Measurements from ENCODE around the gene BTNL9. TPM values are rescaled to one million over a fixed set of nuclear protein-coding genes. Genes with fewer than 3 reads are reported as not detected.

The BTNL9 gene
- total RNA-seq, 1 donor from 2014 or later, result 99.8 TPM

GRCh38 chr5:181069767-181070491 lies 29.9 kb downstream of the BTNL9 start:
- intact Hi-C loops (cut with DNase I), result no loop called here
- TF ChIP-seq CTCF (IDR thresholded peaks at IDR 0.05), result no peak
- no peak for DNase-seq
- Histone ChIP-seq H3K4me1 (no peaks in the 10 kb centered on the region), H3K9me3 (no peaks in the 10 kb centered on the region), H3K27me3 (peaks cover 27% of the 10 kb centered on the region), H3K4me3 (no peak overlapping the region), H3K27ac (no peak overlapping the region), H3K36me3 (no peaks in the 10 kb centered on the region)
- ATAC-seq, result peak; percentile 48

- no peak overlapping the region for H3K27ac ChIP-seq
- TF ChIP-seq CTCF (IDR thresholded peaks at IDR 0.05), result no peak
- H3K36me3 ChIP-seq, result no peaks in the 10 kb centered on the region
- H3K4me3 ChIP-seq, result no peak overlapping the region
- ATAC-seq, result peak; percentile 14
- no peaks in the 10 kb centered on the region for H3K4me1 ChIP-seq
- peaks cover 27% of the 10 kb centered on the region for H3K27me3 ChIP-seq
- DNase-seq, result no peak
- intact Hi-C loops (cut with DNase I), result no loop called here
- H3K9me3 ChIP-seq, result no peaks in the 10 kb centered on the region
Measured at GRCh38 chr5:181070523-181070922, 30.5 kb downstream of the BTNL9 start.

GRCh38 chr5:181071257-181071656 lies 31.2 kb downstream of the BTNL9 start:
- intact Hi-C loops (cut with DNase I), result no loop called here
- peaks cover 27% of the 10 kb centered on the region for H3K27me3 ChIP-seq
- H3K9me3 ChIP-seq, result no peaks in the 10 kb centered on the region
- no peak overlapping the region for H3K27ac ChIP-seq
- H3K36me3 ChIP-seq, result no peaks in the 10 kb centered on the region
- no peaks in the 10 kb centered on the region for H3K4me1 ChIP-seq
- no peak overlapping the region for H3K4me3 ChIP-seq
- ATAC-seq (no peak), DNase-seq (no peak)
- no peak for TF ChIP-seq CTCF (IDR thresholded peaks at IDR 0.05)

- Histone ChIP-seq H3K4me3 (no peak overlapping the region), H3K9me3 (no peaks in the 10 kb centered on the region), H3K4me1 (no peaks in the 10 kb centered on the region), H3K36me3 (no peaks in the 10 kb centered on the region), H3K27me3 (peaks cover 5% of the 10 kb centered on the region), H3K27ac (no peak overlapping the region)
- TF ChIP-seq CTCF (IDR thresholded peaks at IDR 0.05), result no peak
- DNase-seq (no peak), ATAC-seq (no peak)
- intact Hi-C loops (cut with DNase I), result no loop called here
Measured at GRCh38 chr5:181076920-181077319, 36.9 kb downstream of the BTNL9 start.

GRCh38 chr5:181081989-181082388 lies 41.9 kb downstream of the BTNL9 start:
- no peak for TF ChIP-seq CTCF (IDR thresholded peaks at IDR 0.05)

More at GRCh38 chr5:181081989-181082388, 41.9 kb downstream of the BTNL9 start:
- Histone ChIP-seq H3K4me1 (no peaks in the 10 kb centered on the region), H3K9me3 (no peaks in the 10 kb centered on the region), H3K36me3 (no peaks in the 10 kb centered on the region), H3K4me3 (no peak overlapping the region), H3K27ac (no peak overlapping the region), H3K27me3 (no peaks in the 10 kb centered on the region)
- ATAC-seq, result no peak
- intact Hi-C loops (cut with DNase I), result no loop called here
- no peak for DNase-seq

All from upper lobe of right lung (tissue), 1 donor.